GM12801 (cell line): ENCODE results near the gene SMG5.

Experiments used
- CTCF ChIP-seq: IDR thresholded peaks from one replicate; pipeline ENCODE4 v1.5.1; 2011; ENCODE audit warnings: control low read depth; ENCODE audit not compliant: insufficient read length; ENCODE audit errors: extremely low read depth

SMG5 gene

GRCh38 chr1:156217871-156218270 lies 64.8 kb downstream of the SMG5 start:
- TF ChIP-seq CTCF: no peak

GRCh38 chr1:156214024-156214748 lies 68.4 kb downstream of the SMG5 start:
- TF ChIP-seq CTCF: no peak

GRCh38 chr1:156213644-156213966 lies 69.0 kb downstream of the SMG5 start:
- TF ChIP-seq CTCF: no peak

- no peak for TF ChIP-seq CTCF
Measured at GRCh38 chr1:156212833-156213643, 69.6 kb downstream of the SMG5 start, which contains the start of gene PMF1. Gene PMF1, plus strand, starts transcription at chr1:156213007. Its CDS starts 9 bp downstream, at chr1:156213016.

GRCh38 chr1:156212130-156212529 lies 70.5 kb downstream of the SMG5 start:
- no peak for TF ChIP-seq CTCF

GRCh38 chr1:156211243-156211642 lies 71.4 kb downstream of the SMG5 start:
- no peak for TF ChIP-seq CTCF

GRCh38 chr1:156204686-156205085 lies 77.9 kb downstream of the SMG5 start:
- TF ChIP-seq CTCF: no peak
